GM23338 (cell line): Measurements from ENCODE around the gene GRAMD1B. TPM values are rescaled to one million over a fixed set of nuclear protein-coding genes. Genes with fewer than 3 reads are reported as not detected.

Experiments used
- ATAC-seq: fragments of 200-7000 bp; cut with Tn5 transposase; 3 replicates; pipeline ENCODE4 v1.9.1; 2020
- DNase-seq: peaks from one replicate; pipeline ENCODE4 v3.0.0-alpha.2; 2015; ENCODE audit warnings: low spot score
- H2AFZ ChIP-seq: fragments of 200-600 bp; sonication (generic); 2 replicates; pipeline ENCODE4 v1.8.0; 2016; ENCODE audit warnings: antibody characterized with exemption, mild to moderate bottlenecking, moderate library complexity
- H3F3A ChIP-seq: fragments of 200-600 bp; sonication (generic); replicated peaks from 2 replicates; pipeline ENCODE4 v1.8.0; 2017; ENCODE audit warnings: antibody characterized with exemption, mixed run types, low read depth
- H3K27ac ChIP-seq: fragments of 200-600 bp; sonication (generic); 2 replicates; pipeline ENCODE4 v1.6.1; 2016; ENCODE audit warnings: low read depth
- H3K27me3 ChIP-seq: fragments of 200-600 bp; sonication (generic); 2 replicates; pipeline ENCODE4 v1.8.0; 2016; ENCODE audit warnings: mild to moderate bottlenecking, mixed run types, moderate library complexity; ENCODE audit not compliant: insufficient read depth
- H3K36me3 ChIP-seq: fragments of 200-600 bp; sonication (generic); 2 replicates; pipeline ENCODE4 v1.8.0; 2016; ENCODE audit warnings: mild to moderate bottlenecking; ENCODE audit not compliant: insufficient read depth
- H3K4me1 ChIP-seq: fragments of 200-600 bp; sonication (generic); 2 replicates; pipeline ENCODE4 v1.8.0; 2016; ENCODE audit warnings: mild to moderate bottlenecking, moderate library complexity; ENCODE audit not compliant: insufficient read depth
- H3K4me2 ChIP-seq: fragments of 200-600 bp; sonication (generic); 2 replicates; pipeline ENCODE4 v1.7.1; 2017; ENCODE audit warnings: mixed run types
- H3K4me3 ChIP-seq: fragments of 200-600 bp; sonication (generic); 2 replicates; pipeline ENCODE4 v1.6.1; 2016; ENCODE audit warnings: mixed run types
- H3K79me2 ChIP-seq: fragments of 200-600 bp; sonication (generic); replicated peaks from 2 replicates; pipeline ENCODE4 v1.8.0; 2017; ENCODE audit warnings: mild to moderate bottlenecking; ENCODE audit not compliant: insufficient read depth
- H3K9me2 ChIP-seq: fragments of 200-600 bp; sonication (generic); 2 replicates; pipeline ENCODE4 v1.8.0; 2017; ENCODE audit not compliant: insufficient read depth
- H4K20me1 ChIP-seq: fragments of 200-600 bp; sonication (generic); replicated peaks from 2 replicates; pipeline ENCODE4 v1.8.0; 2017; ENCODE audit warnings: mild to moderate bottlenecking; ENCODE audit not compliant: insufficient read depth
- H3K27ac Mint-ChIP-seq: 2 replicates; pipeline ENCODE4 v1.8.0; 2020; ENCODE audit warnings: inconsistent platforms, mild to moderate bottlenecking, moderate library complexity, mixed read lengths
- H3K27me3 Mint-ChIP-seq: 3 replicates; pipeline ENCODE4 v1.8.0; 2022; ENCODE audit warnings: low read depth, mild to moderate bottlenecking, moderate library complexity, mixed read lengths, inconsistent platforms; ENCODE audit not compliant: insufficient read depth, poor library complexity
- H3K36me3 Mint-ChIP-seq: 3 replicates; pipeline ENCODE4 v1.8.0; 2021; ENCODE audit warnings: low read depth, mild to moderate bottlenecking, inconsistent platforms, moderate library complexity, mixed read lengths
- H3K4me1 Mint-ChIP-seq: 3 replicates; pipeline ENCODE4 v1.8.0; 2020; ENCODE audit warnings: mild to moderate bottlenecking, inconsistent platforms, mixed read lengths
- H3K4me3 Mint-ChIP-seq: 3 replicates; pipeline ENCODE4 v1.8.0; 2021; ENCODE audit warnings: moderate library complexity, mild to moderate bottlenecking, inconsistent platforms, mixed read lengths
- H3K9me3 Mint-ChIP-seq: 3 replicates; pipeline ENCODE4 v1.8.0; 2020; ENCODE audit warnings: moderate library complexity, mild to moderate bottlenecking, inconsistent platforms, mixed read lengths
- CREB1 ChIP-seq: fragments of 250-450 bp; sonication (Bioruptor Pico); IDR thresholded peaks from 2 replicates; pipeline ENCODE4 v1.5.0; 2020; ENCODE audit warnings: low read depth, mild to moderate bottlenecking, moderate library complexity
- EZH2phosphoT487 ChIP-seq: fragments of 200-600 bp; sonication (generic); IDR thresholded peaks from one replicate; pipeline ENCODE4 v1.8.1; 2018; ENCODE audit warnings: antibody characterized with exemption; ENCODE audit not compliant: unreplicated experiment
- JUNB ChIP-seq: IDR thresholded peaks from one replicate; pipeline ENCODE4 v1.6.1; 2016; ENCODE audit warnings: antibody characterized with exemption; ENCODE audit not compliant: unreplicated experiment
- NANOG ChIP-seq: IDR thresholded peaks from 2 replicates; pipeline ENCODE4 v1.6.1; 2016; ENCODE audit warnings: antibody characterized with exemption, borderline replicate concordance
- POLR2AphosphoS5 ChIP-seq: IDR thresholded peaks from 2 replicates; pipeline ENCODE4 v1.6.1; 2016; ENCODE audit warnings: antibody characterized with exemption, low read depth
- ZNF331 ChIP-seq: fragments of 250-450 bp; sonication (Bioruptor Pico); IDR thresholded peaks from 2 replicates; pipeline ENCODE4 v1.5.0; 2020; ENCODE audit warnings: low read depth, mild to moderate bottlenecking, moderate library complexity
- polyA plus RNA-seq: library from polyadenylated mRNA; unstranded; fragments of >200 nt; fragmentation: Nextera tagmentation; extraction: Ambion mirVana; gene quantifications from 2 replicates; pipeline ENCODE4 v1.2.1, GENCODE V29; 2016
- total RNA-seq: library from RNA; depleted of rRNA; stranded (reverse); fragments of >200 nt; shearing (Covaris generic); gene quantifications from 2 replicates; pipeline ENCODE4 v1.2.3, GENCODE V29; 2014
- TF ChIP-seq, protein P1 (sequence below): IDR thresholded peaks from one replicate; pipeline ENCODE4 v1.6.1; 2018; ENCODE audit warnings: antibody characterized with exemption; ENCODE audit not compliant: unreplicated experiment
- TF ChIP-seq, protein P2 (sequence below), 2 experiments: fragments of 200-600 bp in 1 of 2; sonication (generic) in 1 of 2; conservative IDR thresholded peaks; 2 replicates each; pipeline versions ENCODE4 v1.5.1 to v1.6.1; 2016 to 2017; ENCODE audit warnings: antibody characterized with exemption in 2 of 2, low read depth in 2 of 2, mild to moderate bottlenecking in 2 of 2, moderate library complexity in 1 of 2
- TF ChIP-seq, protein P3 (sequence below): IDR thresholded peaks from 2 replicates; pipeline ENCODE4 v1.6.1; 2016; ENCODE audit warnings: antibody characterized with exemption

Gene GRAMD1B
- total and polyA plus RNA-seq, 2 experiments from 2014 or later = 3.7 to 24.3 TPM

DNA sequence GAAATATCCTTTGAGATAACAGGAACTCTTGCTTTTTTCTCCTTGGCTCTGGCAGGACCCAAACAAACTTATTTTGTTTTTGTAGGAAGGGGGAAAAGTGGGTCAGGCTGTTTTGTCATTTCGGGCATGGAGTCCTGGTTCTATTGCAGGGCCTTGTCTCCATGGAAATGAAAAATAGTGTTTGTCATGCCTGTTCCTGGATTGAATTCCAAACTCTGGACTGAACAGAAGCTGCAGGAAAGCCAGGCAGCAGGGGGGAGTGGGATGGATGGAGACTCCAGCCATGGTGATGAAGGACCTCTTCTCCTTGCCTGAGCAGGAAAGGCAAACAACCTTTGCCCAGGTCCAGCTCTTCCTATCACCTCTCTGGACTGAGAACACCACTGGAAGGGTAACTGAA lies 137.4 kb downstream of the GRAMD1B start (continued):
- TF ChIP-seq, protein P1, sequence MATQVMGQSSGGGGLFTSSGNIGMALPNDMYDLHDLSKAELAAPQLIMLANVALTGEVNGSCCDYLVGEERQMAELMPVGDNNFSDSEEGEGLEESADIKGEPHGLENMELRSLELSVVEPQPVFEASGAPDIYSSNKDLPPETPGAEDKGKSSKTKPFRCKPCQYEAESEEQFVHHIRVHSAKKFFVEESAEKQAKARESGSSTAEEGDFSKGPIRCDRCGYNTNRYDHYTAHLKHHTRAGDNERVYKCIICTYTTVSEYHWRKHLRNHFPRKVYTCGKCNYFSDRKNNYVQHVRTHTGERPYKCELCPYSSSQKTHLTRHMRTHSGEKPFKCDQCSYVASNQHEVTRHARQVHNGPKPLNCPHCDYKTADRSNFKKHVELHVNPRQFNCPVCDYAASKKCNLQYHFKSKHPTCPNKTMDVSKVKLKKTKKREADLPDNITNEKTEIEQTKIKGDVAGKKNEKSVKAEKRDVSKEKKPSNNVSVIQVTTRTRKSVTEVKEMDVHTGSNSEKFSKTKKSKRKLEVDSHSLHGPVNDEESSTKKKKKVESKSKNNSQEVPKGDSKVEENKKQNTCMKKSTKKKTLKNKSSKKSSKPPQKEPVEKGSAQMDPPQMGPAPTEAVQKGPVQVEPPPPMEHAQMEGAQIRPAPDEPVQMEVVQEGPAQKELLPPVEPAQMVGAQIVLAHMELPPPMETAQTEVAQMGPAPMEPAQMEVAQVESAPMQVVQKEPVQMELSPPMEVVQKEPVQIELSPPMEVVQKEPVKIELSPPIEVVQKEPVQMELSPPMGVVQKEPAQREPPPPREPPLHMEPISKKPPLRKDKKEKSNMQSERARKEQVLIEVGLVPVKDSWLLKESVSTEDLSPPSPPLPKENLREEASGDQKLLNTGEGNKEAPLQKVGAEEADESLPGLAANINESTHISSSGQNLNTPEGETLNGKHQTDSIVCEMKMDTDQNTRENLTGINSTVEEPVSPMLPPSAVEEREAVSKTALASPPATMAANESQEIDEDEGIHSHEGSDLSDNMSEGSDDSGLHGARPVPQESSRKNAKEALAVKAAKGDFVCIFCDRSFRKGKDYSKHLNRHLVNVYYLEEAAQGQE = no peak
- no peak for TF ChIP-seq ZNF331 (CRISPR knock-in tag)
- TF ChIP-seq CREB1 = no peak
- TF ChIP-seq JUNB = no peak
- TF ChIP-seq EZH2phosphoT487 = no peak
- TF ChIP-seq, protein P2, sequence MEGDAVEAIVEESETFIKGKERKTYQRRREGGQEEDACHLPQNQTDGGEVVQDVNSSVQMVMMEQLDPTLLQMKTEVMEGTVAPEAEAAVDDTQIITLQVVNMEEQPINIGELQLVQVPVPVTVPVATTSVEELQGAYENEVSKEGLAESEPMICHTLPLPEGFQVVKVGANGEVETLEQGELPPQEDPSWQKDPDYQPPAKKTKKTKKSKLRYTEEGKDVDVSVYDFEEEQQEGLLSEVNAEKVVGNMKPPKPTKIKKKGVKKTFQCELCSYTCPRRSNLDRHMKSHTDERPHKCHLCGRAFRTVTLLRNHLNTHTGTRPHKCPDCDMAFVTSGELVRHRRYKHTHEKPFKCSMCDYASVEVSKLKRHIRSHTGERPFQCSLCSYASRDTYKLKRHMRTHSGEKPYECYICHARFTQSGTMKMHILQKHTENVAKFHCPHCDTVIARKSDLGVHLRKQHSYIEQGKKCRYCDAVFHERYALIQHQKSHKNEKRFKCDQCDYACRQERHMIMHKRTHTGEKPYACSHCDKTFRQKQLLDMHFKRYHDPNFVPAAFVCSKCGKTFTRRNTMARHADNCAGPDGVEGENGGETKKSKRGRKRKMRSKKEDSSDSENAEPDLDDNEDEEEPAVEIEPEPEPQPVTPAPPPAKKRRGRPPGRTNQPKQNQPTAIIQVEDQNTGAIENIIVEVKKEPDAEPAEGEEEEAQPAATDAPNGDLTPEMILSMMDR (conservative IDR thresholded peaks at IDR 0.05; ENCODE audit: low read depth in 2 of 2) = no peak
- TF ChIP-seq, protein P3, sequence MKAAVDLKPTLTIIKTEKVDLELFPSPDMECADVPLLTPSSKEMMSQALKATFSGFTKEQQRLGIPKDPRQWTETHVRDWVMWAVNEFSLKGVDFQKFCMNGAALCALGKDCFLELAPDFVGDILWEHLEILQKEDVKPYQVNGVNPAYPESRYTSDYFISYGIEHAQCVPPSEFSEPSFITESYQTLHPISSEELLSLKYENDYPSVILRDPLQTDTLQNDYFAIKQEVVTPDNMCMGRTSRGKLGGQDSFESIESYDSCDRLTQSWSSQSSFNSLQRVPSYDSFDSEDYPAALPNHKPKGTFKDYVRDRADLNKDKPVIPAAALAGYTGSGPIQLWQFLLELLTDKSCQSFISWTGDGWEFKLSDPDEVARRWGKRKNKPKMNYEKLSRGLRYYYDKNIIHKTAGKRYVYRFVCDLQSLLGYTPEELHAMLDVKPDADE = no peak

DNA sequence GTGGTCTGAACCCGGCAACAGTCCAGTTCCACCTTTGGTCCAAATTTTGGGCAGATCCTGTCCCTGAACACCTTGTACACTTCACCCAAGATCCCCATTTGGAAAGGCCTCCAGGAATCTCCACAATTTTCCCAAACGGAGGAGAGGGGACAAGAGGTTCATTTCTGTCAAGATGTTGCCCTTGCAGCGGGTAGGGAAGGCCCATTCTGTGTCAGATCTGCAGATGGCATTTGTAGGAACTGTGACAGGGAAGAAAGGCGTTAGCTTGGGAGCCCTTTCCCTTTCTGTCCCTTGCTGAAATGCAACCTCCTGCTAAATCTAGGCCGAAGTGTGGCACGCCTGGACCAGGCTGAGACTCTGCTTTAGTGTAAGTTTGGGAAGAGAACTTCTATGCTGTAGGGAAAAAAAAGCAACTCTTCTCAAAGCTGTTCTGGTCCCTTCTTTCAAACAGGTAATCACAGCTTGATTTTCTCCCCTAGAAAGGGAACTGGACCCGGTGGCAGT lies 138.3 kb downstream of the GRAMD1B start:
- no peak overlapping the region for H3K4me2 ChIP-seq
- H3K27ac Mint-ChIP-seq = no peak overlapping the region
- H3K27me3 Mint-ChIP-seq = peaks cover 4% of the 10 kb centered on the region
- H4K20me1 ChIP-seq = no peaks in the 10 kb centered on the region
- H2AFZ ChIP-seq = no peak overlapping the region
- H3K4me1 ChIP-seq = peaks cover 18% of the 10 kb centered on the region
- ATAC-seq (no peak), DNase-seq (no peak)
- H3K27ac ChIP-seq = no peak overlapping the region
- H3K9me2 ChIP-seq = no peaks in the 10 kb centered on the region
- H3F3A ChIP-seq = no peaks in the 10 kb centered on the region
- no peak overlapping the region for H3K4me3 ChIP-seq
- H3K4me1 Mint-ChIP-seq = peaks cover 43% of the 10 kb centered on the region
- H3K27me3 ChIP-seq = no peaks in the 10 kb centered on the region
- peaks cover 11% of the 10 kb centered on the region for H3K79me2 ChIP-seq
- no peak overlapping the region for H3K4me3 Mint-ChIP-seq
- no peak for TF ChIP-seq ZNF331 (CRISPR knock-in tag)
- no peak for TF ChIP-seq NANOG
- TF ChIP-seq JUNB = no peak
- TF ChIP-seq POLR2AphosphoS5 = no peak
- TF ChIP-seq CREB1 = no peak
- TF ChIP-seq EZH2phosphoT487 = no peak
- no peaks in the 10 kb centered on the region for H3K36me3 ChIP-seq
- H3K9me3 Mint-ChIP-seq = no peaks in the 10 kb centered on the region
- no peaks in the 10 kb centered on the region for H3K36me3 Mint-ChIP-seq
